Hepatocyte (in vitro differentiated cells): ENCODE data around the gene MTCH2. TPM values are rescaled to one million over a fixed set of nuclear protein-coding genes. Genes with fewer than 3 reads are reported as not detected.

Source experiments
- DNase-seq: peaks from one replicate; pipeline ENCODE4 v3.0.0-alpha.2; 2016; ENCODE audit warnings: low spot score
- H2AFZ ChIP-seq: fragments of 200-600 bp; sonication (generic); 2 replicates; pipeline ENCODE4 v1.6.0; 2016; ENCODE audit warnings: antibody characterized with exemption, mild to moderate bottlenecking
- H3K27ac ChIP-seq: fragments of 200-600 bp; sonication (generic); 2 replicates; pipeline ENCODE4 v1.5.1; 2016; ENCODE audit warnings: mild to moderate bottlenecking
- H3K27me3 ChIP-seq: fragments of 200-600 bp; sonication (generic); 2 replicates; pipeline ENCODE4 v1.6.1; 2016
- H3K36me3 ChIP-seq: fragments of 200-600 bp; sonication (generic); replicated peaks from 2 replicates; pipeline ENCODE4 v1.5.1; 2016; ENCODE audit warnings: low read depth; ENCODE audit not compliant: insufficient read depth
- H3K4me1 ChIP-seq: fragments of 200-600 bp; sonication (generic); 2 replicates; pipeline ENCODE4 v1.5.1; 2016; ENCODE audit warnings: mild to moderate bottlenecking, moderate library complexity; ENCODE audit not compliant: insufficient read depth
- H3K4me2 ChIP-seq: fragments of 200-600 bp; sonication (generic); 2 replicates; pipeline ENCODE4 v1.6.0; 2016
- H3K4me3 ChIP-seq: fragments of 200-600 bp; sonication (generic); 2 replicates; pipeline ENCODE4 v1.5.1; 2016; ENCODE audit warnings: mild to moderate bottlenecking
- H3K79me2 ChIP-seq: fragments of 200-600 bp; sonication (generic); 2 replicates; pipeline ENCODE4 v1.6.0; 2017; ENCODE audit warnings: mild to moderate bottlenecking
- H3K9me2 ChIP-seq: fragments of 200-600 bp; sonication (generic); replicated peaks from 2 replicates; pipeline ENCODE4 v1.6.0; 2017; ENCODE audit warnings: mild to moderate bottlenecking; ENCODE audit not compliant: insufficient read depth
- H3K9me3 ChIP-seq: fragments of 200-600 bp; sonication (generic); 2 replicates; pipeline ENCODE4 v1.5.1; 2016; ENCODE audit warnings: low read depth, mild to moderate bottlenecking
- H4K20me1 ChIP-seq: fragments of 200-600 bp; sonication (generic); 2 replicates; pipeline ENCODE4 v1.6.0; 2016; ENCODE audit warnings: mild to moderate bottlenecking; ENCODE audit not compliant: insufficient read depth, poor library complexity, severe bottlenecking
- CTCF ChIP-seq: fragments of 200-600 bp; sonication (generic); IDR thresholded peaks from 2 replicates; pipeline ENCODE4 v1.5.1; 2016; ENCODE audit warnings: antibody characterized with exemption, mild to moderate bottlenecking; ENCODE audit not compliant: poor library complexity
- EZH2 ChIP-seq: fragments of 200-600 bp; sonication (generic); IDR thresholded peaks from 2 replicates; pipeline ENCODE4 v1.6.1; 2016; ENCODE audit warnings: antibody characterized with exemption, mild to moderate bottlenecking, borderline replicate concordance
- EZH2phosphoT487 ChIP-seq: fragments of 200-600 bp; sonication (generic); IDR thresholded peaks from one replicate; pipeline ENCODE4 v1.6.1; 2018; ENCODE audit warnings: antibody characterized with exemption, mild to moderate bottlenecking, low read depth, moderate library complexity; ENCODE audit not compliant: unreplicated experiment, severe bottlenecking
- WGBS: methylation state at CpG from one replicate; pipeline ENCODE4 v1.1.6; 2016; ENCODE audit warnings: low lambda C conversion rate; ENCODE audit errors: missing lambda C conversion rate; 5-methylcytosine and 5-hydroxymethylcytosine counted together
- polyA plus RNA-seq: library from polyadenylated mRNA; unstranded; fragments of >200 nt; fragmentation: Nextera tagmentation; extraction: Ambion mirVana; gene quantifications from 2 replicates; pipeline ENCODE4 v1.2.1, GENCODE V29; 2016
- total RNA-seq: library from RNA; depleted of rRNA; stranded (reverse); fragments of >200 nt; gene quantifications from 2 replicates; pipeline ENCODE4 v1.2.3, GENCODE V29; 2014

Gene MTCH2
- total RNA-seq (91.8 and 96.1 TPM in 2 replicates), polyA plus RNA-seq (130 and 171 TPM in 2 replicates)

DNA sequence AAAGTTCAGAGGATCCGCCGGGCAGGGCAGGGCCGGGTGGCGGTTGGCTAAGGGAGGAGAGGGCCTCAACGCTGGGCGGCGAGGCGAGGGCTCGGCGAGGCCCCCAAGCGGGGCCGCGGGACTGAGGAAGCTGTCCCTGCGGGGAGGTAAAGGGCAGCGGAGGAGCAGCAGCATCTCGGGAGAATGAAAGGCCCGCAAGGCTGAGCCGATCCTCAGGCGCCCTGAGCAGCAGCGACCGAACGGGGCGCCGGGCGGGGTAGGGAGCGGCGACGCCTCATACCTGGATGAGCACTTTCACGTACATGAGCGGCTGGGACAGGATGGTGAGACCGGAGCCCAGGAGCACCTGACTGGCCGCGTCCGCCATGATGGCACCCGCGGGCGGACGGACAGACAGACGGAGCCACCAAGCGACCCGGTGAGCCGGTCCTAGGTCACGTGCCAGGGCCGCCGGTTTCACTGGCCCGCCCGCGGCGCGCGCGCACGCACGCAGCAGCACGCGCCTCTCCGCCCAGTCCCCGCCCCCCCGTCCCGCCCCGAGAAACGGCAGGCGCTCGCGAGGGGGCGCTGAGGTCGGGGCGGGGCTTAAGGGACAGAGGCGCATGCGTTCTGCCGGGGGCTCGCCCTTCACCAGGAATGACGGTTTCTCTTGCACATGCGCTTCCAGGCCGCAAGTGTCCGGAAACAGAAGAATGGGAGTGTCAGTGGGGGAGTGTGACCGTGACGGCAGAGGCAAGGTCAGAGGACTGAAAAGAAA is at the start of gene MTCH2:
TSS of gene MTCH2 (minus strand) at position 461 of the 757 bp plus-strand sequence. CDS start at position 367, 94 bp downstream.
- Histone ChIP-seq H4K20me1 (no peaks in the 10 kb centered on the region), H3K79me2 (peaks cover 31% of the 10 kb centered on the region), H2AFZ (peak within 1 kb of the TSS; percentile 62), H3K9me3 (no peaks in the 10 kb centered on the region), H3K4me1 (peaks cover 9% of the 10 kb centered on the region), H3K4me2 (peak within 1 kb of the TSS; percentile 87), H3K36me3 (no peaks in the 10 kb centered on the region), H3K4me3 (peak within 1 kb of the TSS; percentile 41), H3K9me2 (no peaks in the 10 kb centered on the region), H3K27me3 (no peaks in the 10 kb centered on the region), H3K27ac (peak within 1 kb of the TSS; percentile 96)
- no peak for TF ChIP-seq EZH2phosphoT487
- peak; percentile 26 for TF ChIP-seq CTCF
- TF ChIP-seq EZH2 = no peak
- DNase-seq = peak; percentile 98
- WGBS = 1% methylated on average over 42 of the region's 78 CpGs

- Histone ChIP-seq H3K4me3 (no peak overlapping the region), H3K4me1 (peaks cover 5% of the 10 kb centered on the region), H3K27me3 (no peaks in the 10 kb centered on the region), H3K79me2 (no peaks in the 10 kb centered on the region), H3K9me2 (no peaks in the 10 kb centered on the region), H3K9me3 (no peaks in the 10 kb centered on the region), H3K4me2 (no peak overlapping the region), H3K36me3 (no peaks in the 10 kb centered on the region), H4K20me1 (no peaks in the 10 kb centered on the region), H3K27ac (no peak overlapping the region), H2AFZ (no peak overlapping the region)
- DNase-seq = no peak
- TF ChIP-seq CTCF (no peak), EZH2 (no peak), EZH2phosphoT487 (no peak)
- 81% methylated on average over 2 of the region's 2 CpGs for WGBS
These were observed 49.6 kb upstream of the MTCH2 start for GRCh38 chr11:47691979-47692378.

GRCh38 chr11:47689480-47689879 is 47.1 kb upstream of the MTCH2 start:
- no peak for DNase-seq
- Histone ChIP-seq H3K27me3 (no peaks in the 10 kb centered on the region), H3K9me2 (no peaks in the 10 kb centered on the region), H3K4me3 (no peak overlapping the region), H3K36me3 (no peaks in the 10 kb centered on the region), H2AFZ (no peak overlapping the region), H3K27ac (no peak overlapping the region), H3K4me2 (no peak overlapping the region), H3K9me3 (no peaks in the 10 kb centered on the region), H3K4me1 (peaks cover 5% of the 10 kb centered on the region), H4K20me1 (no peaks in the 10 kb centered on the region), H3K79me2 (no peaks in the 10 kb centered on the region)
- 93% methylated on average over 5 of the region's 5 CpGs for WGBS
- no peak for TF ChIP-seq EZH2phosphoT487
- no peak for TF ChIP-seq CTCF
- TF ChIP-seq EZH2 = no peak

DNA sequence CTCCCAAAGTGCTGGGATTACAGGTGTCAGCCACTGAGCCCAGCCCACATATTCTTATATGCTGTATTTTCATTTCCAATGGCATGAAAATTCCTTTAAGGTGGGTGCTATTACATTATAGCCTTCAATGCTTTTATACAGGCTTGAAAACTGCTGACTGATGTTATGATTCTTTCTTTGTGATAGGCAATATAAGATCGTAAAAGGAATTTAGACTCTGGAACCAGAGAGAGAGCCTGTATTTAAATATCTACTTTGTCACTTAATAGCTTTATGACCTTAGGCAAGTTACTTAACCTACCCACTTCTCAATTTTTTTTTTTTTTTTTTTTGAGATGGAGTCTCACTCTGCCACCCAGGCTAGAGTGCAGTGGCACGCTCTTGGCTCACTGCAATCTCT is 46.6 kb upstream of the MTCH2 start:
- Histone ChIP-seq H2AFZ (no peak overlapping the region), H4K20me1 (no peaks in the 10 kb centered on the region), H3K9me2 (no peaks in the 10 kb centered on the region), H3K4me2 (no peak overlapping the region), H3K27me3 (no peaks in the 10 kb centered on the region), H3K36me3 (no peaks in the 10 kb centered on the region), H3K9me3 (no peaks in the 10 kb centered on the region), H3K79me2 (no peaks in the 10 kb centered on the region), H3K4me1 (peaks cover 5% of the 10 kb centered on the region), H3K4me3 (no peak overlapping the region), H3K27ac (peak overlapping the region; percentile 56)
- DNase-seq = peak; percentile 13
- no peak for TF ChIP-seq EZH2phosphoT487
- TF ChIP-seq EZH2 = no peak
- no peak for TF ChIP-seq CTCF
- WGBS = 95% methylated on average over 2 of the region's 2 CpGs
